Progenitor cell of endocrine pancreas (in vitro differentiated cells): Measurements from ENCODE around the gene PAX2. TPM values are rescaled to one million over a fixed set of nuclear protein-coding genes. Genes with fewer than 3 reads are reported as not detected.

ENCODE experiments used
- DNase-seq: peaks from one replicate; pipeline ENCODE4 v3.0.0; 2021; ENCODE audit warnings: low spot score; ENCODE audit not compliant: unreplicated experiment
- H3K27ac Mint-ChIP-seq: 2 replicates; pipeline ENCODE4 v1.8.0; 2021; ENCODE audit warnings: mild to moderate bottlenecking, moderate library complexity, mixed read lengths
- H3K27me3 Mint-ChIP-seq: 2 replicates; pipeline ENCODE4 v1.8.0; 2021; ENCODE audit warnings: mixed read lengths
- H3K36me3 Mint-ChIP-seq: 2 replicates; pipeline ENCODE4 v1.8.0; 2022; ENCODE audit warnings: mixed read lengths; ENCODE audit not compliant: insufficient read depth
- H3K4me1 Mint-ChIP-seq: 2 replicates; pipeline ENCODE4 v1.8.0; 2021; ENCODE audit warnings: low read depth, mixed read lengths
- H3K4me3 Mint-ChIP-seq: 2 replicates; pipeline ENCODE4 v1.8.0; 2021; ENCODE audit warnings: low read depth, mild to moderate bottlenecking, moderate library complexity, mixed read lengths
- H3K9me3 Mint-ChIP-seq: 2 replicates; pipeline ENCODE4 v1.8.0; 2021; ENCODE audit warnings: low read depth, mixed read lengths
- total RNA-seq: library from RNA; stranded (reverse); gene quantifications from 2 replicates; pipeline ENCODE4 v1.2.1, GENCODE V29; 2021
- TF ChIP-seq, protein P1 (sequence below): fragments of 200-600 bp; sonication (generic); IDR thresholded peaks from one replicate; pipeline ENCODE4 v1.5.0; 2021; ENCODE audit warnings: antibody characterized with exemption, mild to moderate bottlenecking; ENCODE audit not compliant: unreplicated experiment

The PAX2 gene
- total RNA-seq, 1 donor from 2014 or later = not detected

DNA sequence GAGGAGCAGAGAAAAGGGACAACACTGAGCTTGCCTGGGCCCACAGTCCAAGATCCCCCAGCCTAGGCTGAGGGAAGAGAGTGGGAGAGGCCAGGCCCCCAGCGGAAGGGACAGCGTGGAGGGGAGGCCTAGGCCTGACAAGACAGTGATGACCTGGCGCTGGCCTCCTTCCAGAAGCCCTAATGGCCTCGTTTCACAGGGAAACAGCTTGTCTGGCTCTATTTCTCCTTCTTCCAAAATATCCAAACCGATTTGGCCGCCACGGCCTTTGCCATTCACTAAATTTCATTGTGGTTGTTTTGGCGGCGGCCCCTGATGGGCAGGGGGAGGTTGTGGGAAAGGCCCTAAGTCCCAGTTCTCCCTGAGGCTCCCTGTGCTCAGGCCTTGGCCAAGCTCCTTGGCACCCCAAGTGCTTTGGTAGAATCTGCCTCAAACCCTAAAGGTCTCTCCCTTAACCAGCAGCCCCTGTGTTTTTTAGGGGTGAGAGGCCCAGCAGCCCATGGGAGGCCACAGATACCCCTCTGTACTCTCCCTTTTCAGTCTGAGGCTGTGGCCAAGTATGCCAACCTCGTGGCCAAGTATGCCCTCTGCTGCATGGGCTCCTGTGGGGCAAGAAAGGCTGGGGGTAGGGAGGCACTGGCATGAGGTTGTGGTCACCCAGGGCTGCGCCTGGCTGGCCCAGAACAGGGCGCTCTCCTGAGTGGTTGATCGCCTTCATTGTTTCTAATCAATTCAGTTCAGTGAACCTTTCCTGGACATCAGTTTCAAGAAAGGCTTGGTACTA is 37.3 kb downstream of the PAX2 start:
- peaks cover 51% of the 10 kb centered on the region for H3K27me3 Mint-ChIP-seq
- no peaks in the 10 kb centered on the region for H3K36me3 Mint-ChIP-seq
- no peak overlapping the region for H3K4me3 Mint-ChIP-seq
- no peak overlapping the region for H3K27ac Mint-ChIP-seq
- no peak for DNase-seq
- TF ChIP-seq, protein P1, sequence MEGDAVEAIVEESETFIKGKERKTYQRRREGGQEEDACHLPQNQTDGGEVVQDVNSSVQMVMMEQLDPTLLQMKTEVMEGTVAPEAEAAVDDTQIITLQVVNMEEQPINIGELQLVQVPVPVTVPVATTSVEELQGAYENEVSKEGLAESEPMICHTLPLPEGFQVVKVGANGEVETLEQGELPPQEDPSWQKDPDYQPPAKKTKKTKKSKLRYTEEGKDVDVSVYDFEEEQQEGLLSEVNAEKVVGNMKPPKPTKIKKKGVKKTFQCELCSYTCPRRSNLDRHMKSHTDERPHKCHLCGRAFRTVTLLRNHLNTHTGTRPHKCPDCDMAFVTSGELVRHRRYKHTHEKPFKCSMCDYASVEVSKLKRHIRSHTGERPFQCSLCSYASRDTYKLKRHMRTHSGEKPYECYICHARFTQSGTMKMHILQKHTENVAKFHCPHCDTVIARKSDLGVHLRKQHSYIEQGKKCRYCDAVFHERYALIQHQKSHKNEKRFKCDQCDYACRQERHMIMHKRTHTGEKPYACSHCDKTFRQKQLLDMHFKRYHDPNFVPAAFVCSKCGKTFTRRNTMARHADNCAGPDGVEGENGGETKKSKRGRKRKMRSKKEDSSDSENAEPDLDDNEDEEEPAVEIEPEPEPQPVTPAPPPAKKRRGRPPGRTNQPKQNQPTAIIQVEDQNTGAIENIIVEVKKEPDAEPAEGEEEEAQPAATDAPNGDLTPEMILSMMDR = no peak
- peaks cover 4% of the 10 kb centered on the region for H3K9me3 Mint-ChIP-seq
- peaks cover 12% of the 10 kb centered on the region for H3K4me1 Mint-ChIP-seq

DNA sequence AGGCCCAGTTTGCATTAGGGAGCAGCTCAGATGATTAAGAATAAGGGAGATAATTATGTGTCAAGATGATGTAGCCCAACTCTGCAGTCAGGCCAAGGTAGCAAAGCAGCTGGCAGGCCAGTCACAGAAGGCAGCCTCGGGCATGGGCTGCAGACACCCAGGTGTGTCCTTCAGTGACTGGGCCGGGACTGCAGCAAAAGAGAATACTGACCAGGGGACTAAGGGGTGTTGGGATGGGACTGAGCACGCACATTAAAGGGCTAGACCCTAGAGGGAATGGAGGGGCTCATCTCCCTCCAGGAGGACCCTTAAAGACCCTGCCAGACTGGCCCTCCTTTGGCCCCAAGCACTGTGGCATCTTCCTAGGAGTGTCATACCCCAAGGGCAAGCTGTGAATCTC is 38.7 kb downstream of the PAX2 start:
- H3K27ac Mint-ChIP-seq = no peak overlapping the region
- no peak for DNase-seq
- H3K36me3 Mint-ChIP-seq = no peaks in the 10 kb centered on the region
- H3K9me3 Mint-ChIP-seq = peaks cover 4% of the 10 kb centered on the region
- H3K27me3 Mint-ChIP-seq = peaks cover 40% of the 10 kb centered on the region
- H3K4me3 Mint-ChIP-seq = no peak overlapping the region
- peaks cover 23% of the 10 kb centered on the region for H3K4me1 Mint-ChIP-seq
- TF ChIP-seq, protein P1 = no peak

DNA sequence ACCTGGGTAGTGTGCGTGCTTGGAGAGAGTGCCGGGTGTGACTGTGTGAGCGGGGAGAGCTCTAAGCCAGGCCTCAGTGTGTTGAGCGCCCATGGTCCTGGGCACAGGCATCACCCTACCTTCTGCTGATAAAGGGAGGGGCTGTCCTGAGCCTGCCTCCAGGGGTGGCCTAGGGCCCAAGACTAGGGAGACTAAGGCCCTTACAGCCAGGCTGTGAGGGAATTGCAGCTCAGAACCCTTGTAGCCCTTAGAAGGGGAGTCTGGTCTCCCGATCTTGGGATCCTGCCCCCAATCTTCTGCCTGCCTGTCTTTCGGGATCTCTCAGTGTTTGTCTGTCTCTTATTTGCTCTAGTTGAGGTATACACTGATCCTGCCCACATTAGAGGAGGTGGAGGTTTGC is 41.2 kb downstream of the PAX2 start:
- DNase-seq = no peak
- H3K27ac Mint-ChIP-seq = no peak overlapping the region
- peaks cover 41% of the 10 kb centered on the region for H3K4me1 Mint-ChIP-seq
- TF ChIP-seq, protein P1 = no peak
- H3K9me3 Mint-ChIP-seq = no peaks in the 10 kb centered on the region
- no peaks in the 10 kb centered on the region for H3K36me3 Mint-ChIP-seq
- H3K4me3 Mint-ChIP-seq = no peak overlapping the region
- H3K27me3 Mint-ChIP-seq = peaks cover 28% of the 10 kb centered on the region

DNA sequence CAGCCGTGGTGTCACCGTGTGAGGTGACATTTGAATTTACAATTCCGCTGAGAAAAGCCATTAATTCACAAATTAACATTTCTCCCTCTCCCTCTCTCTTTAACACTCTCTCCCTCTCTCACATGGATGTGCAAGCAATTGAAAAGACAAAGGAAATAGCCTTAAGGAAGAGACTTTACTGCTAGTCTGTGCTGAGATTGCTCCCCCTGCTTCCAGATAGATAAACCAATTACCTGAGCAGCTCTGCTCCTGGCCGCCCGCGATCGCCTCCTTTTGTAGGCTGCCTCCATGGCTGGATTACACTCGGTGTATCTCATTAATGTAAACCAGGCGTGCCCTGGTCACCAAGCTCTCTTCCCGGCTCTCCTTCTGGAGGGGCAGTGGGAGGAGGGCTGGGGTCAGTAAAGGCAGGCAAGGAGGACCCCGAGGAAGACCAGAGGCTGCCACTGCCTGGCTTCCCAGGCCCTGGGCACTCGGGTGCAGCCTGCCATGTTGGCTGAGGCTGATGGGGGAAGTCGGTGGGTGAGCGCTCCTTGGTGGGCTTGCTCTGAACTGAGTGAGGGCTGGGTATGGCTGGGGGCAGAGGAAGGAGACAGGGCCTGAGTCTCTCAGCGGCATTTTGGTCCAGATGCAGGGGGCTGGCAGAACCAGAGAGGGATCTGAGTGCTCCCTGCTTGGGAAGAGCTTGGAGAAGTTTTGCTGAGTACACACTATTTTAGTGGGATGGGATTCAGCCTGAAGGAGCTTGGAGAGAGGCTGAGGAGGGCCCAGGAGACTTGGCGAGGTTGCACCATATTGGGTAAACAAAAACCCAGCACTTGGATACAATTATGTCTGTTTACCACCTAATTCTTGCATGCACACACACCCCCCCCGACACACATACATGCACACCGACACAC is 42.9 kb downstream of the PAX2 start:
- H3K36me3 Mint-ChIP-seq = no peaks in the 10 kb centered on the region
- TF ChIP-seq, protein P1 = no peak

DNA sequence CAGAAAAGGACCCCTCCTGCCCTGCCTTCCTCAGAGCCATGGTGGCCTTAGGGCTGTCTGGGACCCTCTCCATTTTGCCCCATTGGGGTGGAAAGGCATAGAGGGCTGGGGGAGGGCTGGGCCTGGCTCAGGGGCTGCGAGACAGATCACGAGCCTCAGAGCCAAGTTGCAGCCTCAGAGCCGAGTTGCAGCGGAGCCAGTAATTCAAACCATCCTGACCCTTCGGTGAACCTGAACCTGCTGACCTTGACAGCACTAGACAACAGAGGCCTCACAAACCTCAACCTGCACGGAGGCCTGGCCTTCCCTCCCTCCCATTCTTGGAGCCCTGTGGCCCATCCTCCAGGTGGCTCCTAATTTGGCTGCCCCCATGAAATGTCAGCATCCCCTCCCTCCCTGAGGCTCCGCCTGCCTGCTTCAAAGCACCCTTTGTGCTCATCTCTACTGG is 45.4 kb downstream of the PAX2 start:
- Mint-ChIP-seq H3K4me3 (peak overlapping the region; percentile 19), H3K27ac (no peak overlapping the region), H3K4me1 (peaks cover 51% of the 10 kb centered on the region), H3K9me3 (no peaks in the 10 kb centered on the region), H3K36me3 (no peaks in the 10 kb centered on the region), H3K27me3 (peaks cover 10% of the 10 kb centered on the region)
- TF ChIP-seq, protein P1 = no peak
- DNase-seq = no peak

More for the DNA sequence above, 42.9 kb downstream of the PAX2 start:
- Mint-ChIP-seq H3K4me3 (no peak overlapping the region), H3K27me3 (peaks cover 22% of the 10 kb centered on the region), H3K4me1 (peaks cover 47% of the 10 kb centered on the region), H3K9me3 (no peaks in the 10 kb centered on the region), H3K27ac (no peak overlapping the region)
- DNase-seq = no peak
